ENCODE data around the gene CSRP2.

Gene CSRP2

DNA sequence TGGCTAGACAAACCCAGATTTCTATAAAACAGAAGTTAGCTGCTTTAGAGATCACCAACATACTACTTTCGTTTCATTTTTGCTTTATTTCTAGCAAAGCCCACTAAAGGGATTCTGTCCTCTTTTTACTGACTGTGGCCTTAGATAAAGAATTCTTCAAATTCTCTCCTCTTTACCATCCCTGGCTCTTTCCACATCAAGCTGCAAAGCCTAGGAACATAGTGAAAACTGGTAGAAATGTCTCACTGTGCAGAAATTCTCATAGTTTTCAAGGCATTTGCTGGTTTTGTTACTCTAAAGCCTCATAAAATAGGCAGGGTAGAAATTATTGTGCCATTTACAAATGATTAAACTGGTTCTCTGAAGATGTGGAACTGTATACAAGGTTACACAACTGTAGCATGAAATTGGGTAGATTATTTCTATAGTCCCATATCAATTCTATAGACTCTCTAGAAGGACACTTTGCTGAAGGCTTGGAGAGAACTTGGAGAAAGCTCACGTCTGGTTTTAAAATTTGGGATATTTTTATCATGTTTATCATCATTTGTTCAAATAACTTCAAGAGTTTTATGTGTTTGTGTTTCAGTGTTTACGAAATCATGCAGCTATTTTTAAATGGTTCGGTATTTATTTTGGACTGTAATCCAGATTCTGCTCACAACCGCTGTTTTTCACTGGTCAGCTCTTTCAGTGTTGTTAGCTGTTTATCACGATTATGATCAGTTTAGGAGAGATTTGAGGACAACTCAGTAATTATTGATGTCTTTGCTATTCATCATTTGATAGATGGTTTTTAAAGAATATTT lies 36.7 kb upstream of the CSRP2 start:
- no peaks in the 10 kb centered on the region for H3K9me3 ChIP-seq (ENCODE audit: control insufficient read depth in 2 of 2, low read length in 2 of 2)
- H3K27ac ChIP-seq (ENCODE audit: low read depth in 2 of 2, low read length in 2 of 2) = no peak overlapping the region
- no peak overlapping the region for H3K4me3 ChIP-seq (ENCODE audit: low read length in 2 of 2)
- H3K36me3 ChIP-seq (ENCODE audit: control insufficient read depth in 2 of 2, insufficient read depth in 2 of 2, low read length in 2 of 2) = no peaks in the 10 kb centered on the region
- no peaks in the 10 kb centered on the region for H3K27me3 ChIP-seq (ENCODE audit: control insufficient read depth in 2 of 2, insufficient read depth in 2 of 2, low read length in 2 of 2)
- no peaks in the 10 kb centered on the region for H3K4me1 ChIP-seq (ENCODE audit: control insufficient read depth in 2 of 2, insufficient read depth in 2 of 2, low read length in 2 of 2)
- H3K9ac ChIP-seq (ENCODE audit: low read depth in 1 of 2, low read length in 2 of 2) = no peak overlapping the region

DNA sequence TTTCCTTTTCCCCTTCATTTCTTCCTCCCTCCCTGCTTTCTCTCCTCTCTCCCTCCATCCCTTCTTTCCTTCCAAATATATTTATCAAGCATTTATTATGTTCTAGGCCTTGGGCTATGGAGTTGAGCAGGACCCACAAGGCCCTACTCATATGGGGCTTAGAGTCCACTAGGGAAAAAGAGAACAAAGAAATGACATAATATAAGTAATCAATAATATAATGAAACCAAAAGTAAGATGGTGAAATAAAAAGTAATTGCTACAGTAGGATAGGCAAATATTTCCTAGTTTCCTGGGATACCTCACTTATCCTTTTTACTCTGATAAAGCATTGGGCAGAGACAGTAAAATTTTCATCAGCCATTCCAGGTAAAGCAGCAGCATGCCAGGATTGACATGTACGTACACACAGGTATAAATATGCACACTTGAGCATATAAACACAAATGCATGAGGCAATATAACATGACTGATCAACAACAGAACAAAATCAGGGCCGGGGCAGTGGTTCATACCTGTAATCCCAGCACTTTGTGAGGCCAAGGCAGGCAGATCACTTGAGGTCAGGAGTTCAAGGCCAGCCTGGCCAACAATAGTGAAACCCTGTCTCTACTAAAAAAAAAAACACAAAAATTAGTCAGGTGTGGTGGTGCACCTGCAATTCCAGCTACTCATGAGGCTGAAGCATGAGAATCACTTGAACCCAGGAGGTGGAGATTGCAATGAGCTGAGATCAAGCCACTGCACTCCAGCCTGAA lies 35.5 kb upstream of the CSRP2 start:
- Histone ChIP-seq H3K9ac (ENCODE audit: low read depth in 1 of 2, low read length in 2 of 2) (no peak overlapping the region), H3K9me3 (ENCODE audit: control insufficient read depth in 2 of 2, low read length in 2 of 2) (no peaks in the 10 kb centered on the region), H3K4me1 (ENCODE audit: control insufficient read depth in 2 of 2, insufficient read depth in 2 of 2, low read length in 2 of 2) (no peaks in the 10 kb centered on the region), H3K27me3 (ENCODE audit: control insufficient read depth in 2 of 2, insufficient read depth in 2 of 2, low read length in 2 of 2) (no peaks in the 10 kb centered on the region), H3K27ac (ENCODE audit: low read depth in 2 of 2, low read length in 2 of 2) (no peak overlapping the region), H3K36me3 (ENCODE audit: control insufficient read depth in 2 of 2, insufficient read depth in 2 of 2, low read length in 2 of 2) (no peaks in the 10 kb centered on the region), H3K4me3 (ENCODE audit: low read length in 2 of 2) (no peak overlapping the region)

DNA sequence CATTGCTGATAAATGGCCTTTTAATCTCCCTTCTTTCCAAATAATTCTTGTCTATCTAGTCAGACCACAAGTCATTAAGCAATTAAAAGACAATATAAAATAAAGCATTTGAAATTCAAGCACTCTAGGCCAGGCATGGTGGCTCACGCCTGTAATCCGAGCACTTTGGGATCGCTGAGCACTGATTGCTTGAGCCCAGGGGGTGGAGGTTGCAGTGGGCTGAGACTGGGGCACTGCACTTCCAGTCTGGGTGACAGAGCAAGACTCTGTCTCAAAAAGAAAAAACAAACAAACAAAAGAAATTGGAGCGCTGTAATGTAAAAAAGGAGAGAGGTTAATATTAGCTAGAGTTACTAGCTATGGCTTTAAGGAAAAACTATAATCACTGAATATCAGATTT lies 30.5 kb upstream of the CSRP2 start:
- H3K27me3 ChIP-seq (ENCODE audit: control insufficient read depth in 2 of 2, insufficient read depth in 2 of 2, low read length in 2 of 2) = no peaks in the 10 kb centered on the region
- H3K9me3 ChIP-seq (ENCODE audit: control insufficient read depth in 2 of 2, low read length in 2 of 2) = no peaks in the 10 kb centered on the region
- H3K27ac ChIP-seq (ENCODE audit: low read depth in 2 of 2, low read length in 2 of 2) = no peak overlapping the region
- H3K4me3 ChIP-seq (ENCODE audit: low read length in 2 of 2) = no peak overlapping the region
- H3K4me1 ChIP-seq (ENCODE audit: control insufficient read depth in 2 of 2, insufficient read depth in 2 of 2, low read length in 2 of 2) = no peaks in the 10 kb centered on the region
- H3K36me3 ChIP-seq (ENCODE audit: control insufficient read depth in 2 of 2, insufficient read depth in 2 of 2, low read length in 2 of 2) = no peaks in the 10 kb centered on the region
- no peak overlapping the region for H3K9ac ChIP-seq (ENCODE audit: low read depth in 1 of 2, low read length in 2 of 2)

GRCh38 chr12:76908303-76909017 lies 29.6 kb upstream of the CSRP2 start:
- Histone ChIP-seq H3K9me3 (ENCODE audit: control insufficient read depth in 2 of 2, low read length in 2 of 2) (no peaks in the 10 kb centered on the region), H3K9ac (ENCODE audit: low read depth in 1 of 2, low read length in 2 of 2) (no peak overlapping the region), H3K27me3 (ENCODE audit: control insufficient read depth in 2 of 2, insufficient read depth in 2 of 2, low read length in 2 of 2) (no peaks in the 10 kb centered on the region), H3K27ac (ENCODE audit: low read depth in 2 of 2, low read length in 2 of 2) (no peak overlapping the region), H3K36me3 (ENCODE audit: control insufficient read depth in 2 of 2, insufficient read depth in 2 of 2, low read length in 2 of 2) (no peaks in the 10 kb centered on the region), H3K4me3 (ENCODE audit: low read length in 2 of 2) (no peak overlapping the region), H3K4me1 (ENCODE audit: control insufficient read depth in 2 of 2, insufficient read depth in 2 of 2, low read length in 2 of 2) (no peaks in the 10 kb centered on the region)

DNA sequence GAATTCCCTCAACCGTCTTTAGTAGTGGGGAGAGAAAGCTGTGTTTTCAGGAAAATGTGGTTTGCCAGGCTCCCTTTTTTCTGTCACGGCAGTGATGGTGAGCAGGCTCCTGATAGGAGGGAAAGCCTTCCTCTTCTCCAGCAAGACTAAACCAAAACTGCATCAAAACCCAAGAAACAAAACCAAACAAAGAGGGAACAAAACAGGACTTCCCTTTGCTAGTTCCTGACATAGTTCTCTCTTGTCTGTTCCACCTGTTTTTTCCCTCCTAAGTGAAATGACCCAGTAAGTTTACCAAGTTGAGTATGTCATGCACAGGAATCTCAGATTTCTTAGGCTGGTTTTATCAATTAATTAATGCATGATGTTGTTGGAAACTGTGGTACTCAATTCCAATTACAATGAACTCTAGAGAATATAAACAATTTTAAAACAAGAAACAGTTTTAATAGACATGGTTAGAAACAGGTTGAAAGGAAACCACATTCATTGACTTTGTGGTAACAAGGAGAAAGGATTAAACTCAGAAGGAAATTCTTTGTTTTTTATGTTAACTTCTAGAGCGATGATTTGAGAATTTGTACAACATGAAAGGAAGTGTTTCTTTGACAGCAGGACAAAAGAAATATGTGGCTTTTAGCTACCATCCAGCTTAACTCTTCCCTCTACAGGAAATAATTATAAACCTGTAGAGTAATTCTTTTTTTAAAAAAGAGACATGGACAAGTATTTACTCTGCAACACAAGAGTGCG lies 23.0 kb upstream of the CSRP2 start:
- no peaks in the 10 kb centered on the region for H3K27me3 ChIP-seq (ENCODE audit: control insufficient read depth in 2 of 2, insufficient read depth in 2 of 2, low read length in 2 of 2)
- no peaks in the 10 kb centered on the region for H3K9me3 ChIP-seq (ENCODE audit: control insufficient read depth in 2 of 2, low read length in 2 of 2)
- no peak overlapping the region for H3K4me3 ChIP-seq (ENCODE audit: low read length in 2 of 2)
- H3K36me3 ChIP-seq (ENCODE audit: control insufficient read depth in 2 of 2, insufficient read depth in 2 of 2, low read length in 2 of 2) = no peaks in the 10 kb centered on the region
- no peak overlapping the region for H3K27ac ChIP-seq (ENCODE audit: low read depth in 2 of 2, low read length in 2 of 2)
- H3K4me1 ChIP-seq (ENCODE audit: control insufficient read depth in 2 of 2, insufficient read depth in 2 of 2, low read length in 2 of 2) = no peaks in the 10 kb centered on the region
- no peak overlapping the region for H3K9ac ChIP-seq (ENCODE audit: low read depth in 1 of 2, low read length in 2 of 2)

GRCh38 chr12:76899522-76899921 lies 20.7 kb upstream of the CSRP2 start:
- H3K4me1 ChIP-seq (ENCODE audit: control insufficient read depth in 2 of 2, insufficient read depth in 2 of 2, low read length in 2 of 2) = no peaks in the 10 kb centered on the region
- H3K27me3 ChIP-seq (ENCODE audit: control insufficient read depth in 2 of 2, insufficient read depth in 2 of 2, low read length in 2 of 2) = no peaks in the 10 kb centered on the region
- no peaks in the 10 kb centered on the region for H3K9me3 ChIP-seq (ENCODE audit: control insufficient read depth in 2 of 2, low read length in 2 of 2)
- H3K9ac ChIP-seq (ENCODE audit: low read depth in 1 of 2, low read length in 2 of 2) = no peak overlapping the region
- no peak overlapping the region for H3K4me3 ChIP-seq (ENCODE audit: low read length in 2 of 2)
- no peaks in the 10 kb centered on the region for H3K36me3 ChIP-seq (ENCODE audit: control insufficient read depth in 2 of 2, insufficient read depth in 2 of 2, low read length in 2 of 2)
- H3K27ac ChIP-seq (ENCODE audit: low read depth in 2 of 2, low read length in 2 of 2) = no peak overlapping the region

GRCh38 chr12:76898442-76898841 lies 19.6 kb upstream of the CSRP2 start:
- Histone ChIP-seq H3K9me3 (ENCODE audit: control insufficient read depth in 2 of 2, low read length in 2 of 2) (no peaks in the 10 kb centered on the region), H3K4me3 (ENCODE audit: low read length in 2 of 2) (no peak overlapping the region), H3K36me3 (ENCODE audit: control insufficient read depth in 2 of 2, insufficient read depth in 2 of 2, low read length in 2 of 2) (no peaks in the 10 kb centered on the region), H3K27ac (ENCODE audit: low read depth in 2 of 2, low read length in 2 of 2) (no peak overlapping the region), H3K4me1 (ENCODE audit: control insufficient read depth in 2 of 2, insufficient read depth in 2 of 2, low read length in 2 of 2) (no peaks in the 10 kb centered on the region), H3K27me3 (ENCODE audit: control insufficient read depth in 2 of 2, insufficient read depth in 2 of 2, low read length in 2 of 2) (no peaks in the 10 kb centered on the region), H3K9ac (ENCODE audit: low read depth in 1 of 2, low read length in 2 of 2) (no peak overlapping the region)

DNA sequence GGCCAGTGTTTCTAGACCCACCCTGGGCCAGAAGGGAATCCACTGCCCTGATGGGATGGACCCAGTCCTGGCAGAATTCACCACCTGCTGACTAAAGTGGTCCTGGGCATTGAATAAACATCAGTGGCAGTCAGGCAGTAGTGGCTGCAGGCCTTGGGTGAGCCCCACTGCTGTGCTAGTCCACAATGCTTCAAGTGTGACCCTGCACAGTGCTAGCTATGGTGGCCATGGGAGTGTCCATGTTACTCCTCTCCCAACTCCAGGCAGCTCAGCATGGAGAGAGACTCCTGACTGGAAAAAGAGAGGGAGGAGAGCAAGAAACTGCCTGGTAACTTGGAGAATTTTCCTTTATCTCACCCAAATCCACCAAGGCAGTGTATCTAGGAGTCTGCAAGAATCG lies 17.5 kb upstream of the CSRP2 start:
- Histone ChIP-seq H3K4me3 (ENCODE audit: low read length in 2 of 2) (no peak overlapping the region), H3K9me3 (ENCODE audit: control insufficient read depth in 2 of 2, low read length in 2 of 2) (no peaks in the 10 kb centered on the region)

GRCh38 chr12:76895796-76896195 lies 17.0 kb upstream of the CSRP2 start:
- Histone ChIP-seq H3K27me3 (ENCODE audit: control insufficient read depth in 2 of 2, insufficient read depth in 2 of 2, low read length in 2 of 2) (no peaks in the 10 kb centered on the region), H3K9me3 (ENCODE audit: control insufficient read depth in 2 of 2, low read length in 2 of 2) (no peaks in the 10 kb centered on the region), H3K36me3 (ENCODE audit: control insufficient read depth in 2 of 2, insufficient read depth in 2 of 2, low read length in 2 of 2) (no peaks in the 10 kb centered on the region), H3K9ac (ENCODE audit: low read depth in 1 of 2, low read length in 2 of 2) (no peak overlapping the region), H3K4me3 (ENCODE audit: low read length in 2 of 2) (no peak overlapping the region), H3K27ac (ENCODE audit: low read depth in 2 of 2, low read length in 2 of 2) (no peak overlapping the region), H3K4me1 (ENCODE audit: control insufficient read depth in 2 of 2, insufficient read depth in 2 of 2, low read length in 2 of 2) (no peaks in the 10 kb centered on the region)

More for the DNA sequence above, 17.5 kb upstream of the CSRP2 start:
- Histone ChIP-seq H3K27ac (ENCODE audit: low read depth in 2 of 2, low read length in 2 of 2) (no peak overlapping the region), H3K4me1 (ENCODE audit: control insufficient read depth in 2 of 2, insufficient read depth in 2 of 2, low read length in 2 of 2) (no peaks in the 10 kb centered on the region), H3K36me3 (ENCODE audit: control insufficient read depth in 2 of 2, insufficient read depth in 2 of 2, low read length in 2 of 2) (no peaks in the 10 kb centered on the region), H3K9ac (ENCODE audit: low read depth in 1 of 2, low read length in 2 of 2) (no peak overlapping the region), H3K27me3 (ENCODE audit: control insufficient read depth in 2 of 2, insufficient read depth in 2 of 2, low read length in 2 of 2) (no peaks in the 10 kb centered on the region)

Data from mucosa of rectum (tissue), 2 donors.